Measurements from ENCODE around the gene DIAPH3.

GRCh38 chr13:59766236-59766635, 397.5 kb downstream of the DIAPH3 start:
- TF ChIP-seq CTCF (IDR thresholded peaks at IDR 0.05) (no peak), ESRRA (CRISPR knock-in tag; IDR thresholded peaks at IDR 0.05; ENCODE audit: borderline replicate concordance) (no peak), USF2 (CRISPR knock-in tag; IDR thresholded peaks at IDR 0.05) (no peak), TP53 (CRISPR knock-in tag; IDR thresholded peaks at IDR 0.05) (no peak), ZNF263 (CRISPR knock-in tag; IDR thresholded peaks at IDR 0.05; ENCODE audit: low read depth) (no peak), JUN (CRISPR knock-in tag; IDR thresholded peaks at IDR 0.05) (no peak), RORB (CRISPR knock-in tag; IDR thresholded peaks at IDR 0.05) (no peak), FOXK1 (CRISPR knock-in tag; IDR thresholded peaks at IDR 0.05) (no peak), HMGXB4 (CRISPR knock-in tag; IDR thresholded peaks at IDR 0.05) (no peak), ZMAT4 (CRISPR knock-in tag; IDR thresholded peaks at IDR 0.05) (no peak)

Measured in WTC11 (cell line).